H9 (cell line): ENCODE results near the gene GORASP1. TPM values are rescaled to one million over a fixed set of nuclear protein-coding genes. Genes with fewer than 3 reads are reported as not detected.

Experiments
- DNase-seq: peaks from one replicate; pipeline ENCODE4 v3.0.0-alpha.2; 2017
- H2AFZ ChIP-seq: one replicate; pipeline ENCODE4 v1.6.1; 2013; ENCODE audit warnings: mild to moderate bottlenecking, low read length, control low read depth, moderate library complexity
- H2AK5ac ChIP-seq: 2 replicates; pipeline ENCODE4 v1.6.1; 2013; ENCODE audit warnings: low read length, control low read depth, mixed read lengths; ENCODE audit not compliant: insufficient read length
- H2BK120ac ChIP-seq: one replicate; pipeline ENCODE4 v1.6.1; 2013; ENCODE audit warnings: low read depth, mild to moderate bottlenecking, low read length, control low read depth, inconsistent platforms; ENCODE audit not compliant: poor library complexity, severe bottlenecking
- H2BK12ac ChIP-seq: 2 replicates; pipeline ENCODE4 v1.6.1; 2013; ENCODE audit warnings: low read length, control low read depth, mixed read lengths, low read depth; ENCODE audit not compliant: insufficient read length
- H2BK15ac ChIP-seq: 2 replicates; pipeline ENCODE4 v1.6.1; 2013; ENCODE audit warnings: low read depth, low read length, control low read depth
- H2BK20ac ChIP-seq: one replicate; pipeline ENCODE4 v1.6.1; 2013; ENCODE audit warnings: low read depth, mild to moderate bottlenecking, low read length, control low read depth, inconsistent platforms; ENCODE audit not compliant: poor library complexity, severe bottlenecking
- H2BK5ac ChIP-seq: 2 replicates; pipeline ENCODE4 v1.6.1; 2013; ENCODE audit warnings: low read length, control low read depth, mixed read lengths; ENCODE audit not compliant: insufficient read length
- H3K14ac ChIP-seq: 2 replicates; pipeline ENCODE4 v1.6.1; 2013; ENCODE audit warnings: low read length, control low read depth; ENCODE audit not compliant: insufficient read depth
- H3K18ac ChIP-seq: 2 replicates; pipeline ENCODE4 v1.6.1; 2013; ENCODE audit warnings: low read depth, mild to moderate bottlenecking, mixed read lengths, low read length, control low read depth; ENCODE audit not compliant: insufficient read length
- H3K23ac ChIP-seq: 2 replicates; pipeline ENCODE4 v1.6.1; 2013; ENCODE audit warnings: low read length, control low read depth, mixed read lengths, low read depth; ENCODE audit not compliant: insufficient read length
- H3K23me2 ChIP-seq: 2 replicates; pipeline ENCODE4 v1.6.1; 2013; ENCODE audit warnings: low read depth, mild to moderate bottlenecking, mixed read lengths, low read length, control low read depth; ENCODE audit not compliant: insufficient read length, poor library complexity, severe bottlenecking
- H3K27ac ChIP-seq: 2 replicates; pipeline ENCODE4 v1.5.1; 2013; ENCODE audit warnings: low read length, control low read depth, mixed read lengths, low read depth; ENCODE audit not compliant: insufficient read length
- H3K27me3 ChIP-seq: 2 replicates; pipeline ENCODE4 v1.6.1; 2013; ENCODE audit warnings: low read length, control low read depth, inconsistent platforms; ENCODE audit not compliant: insufficient read depth
- H3K4ac ChIP-seq: 2 replicates; pipeline ENCODE4 v1.6.1; 2013; ENCODE audit warnings: low read depth, mild to moderate bottlenecking, control low read depth, inconsistent platforms, low read length, moderate library complexity
- H3K4me1 ChIP-seq: 2 replicates; pipeline ENCODE4 v1.6.1; 2013; ENCODE audit warnings: low read length, control low read depth, inconsistent platforms; ENCODE audit not compliant: insufficient read depth
- H3K4me2 ChIP-seq: 2 replicates; pipeline ENCODE4 v1.6.1; 2013; ENCODE audit warnings: low read length, control low read depth, mixed read lengths; ENCODE audit not compliant: insufficient read length, insufficient read depth
- H3K56ac ChIP-seq: 2 replicates; pipeline ENCODE4 v1.6.1; 2013; ENCODE audit warnings: low read depth, mild to moderate bottlenecking, mixed read lengths, low read length, control low read depth; ENCODE audit not compliant: insufficient read length
- H3K79me1 ChIP-seq: 2 replicates; pipeline ENCODE4 v1.6.1; 2013; ENCODE audit warnings: low read depth, mild to moderate bottlenecking, moderate library complexity, low read length, control low read depth, inconsistent platforms; ENCODE audit not compliant: insufficient read depth, poor library complexity, severe bottlenecking
- H3K79me2 ChIP-seq: 2 replicates; pipeline ENCODE4 v1.6.1; 2013; ENCODE audit warnings: low read length, control low read depth, inconsistent platforms; ENCODE audit not compliant: insufficient read depth
- H3K9ac ChIP-seq: 2 replicates; pipeline ENCODE4 v1.6.1; 2013; ENCODE audit warnings: low read length, control low read depth, mixed read lengths; ENCODE audit not compliant: insufficient read length; ENCODE audit errors: extremely low read depth
- H3K9me3 ChIP-seq: one replicate; pipeline ENCODE4 v1.6.1; 2013; ENCODE audit warnings: low read depth, low read length, inconsistent platforms; ENCODE audit not compliant: control insufficient read depth
- H3T11ph ChIP-seq: one replicate; pipeline ENCODE4 v1.6.1; 2013; ENCODE audit warnings: mild to moderate bottlenecking, low read length, control low read depth, inconsistent platforms
- H4K20me1 ChIP-seq: one replicate; pipeline ENCODE4 v1.6.1; 2013; ENCODE audit not compliant: control insufficient read depth, insufficient read length, insufficient read depth
- H4K5ac ChIP-seq: 2 replicates; pipeline ENCODE4 v1.6.1; 2013; ENCODE audit warnings: low read depth, mild to moderate bottlenecking, mixed read lengths, low read length, control low read depth; ENCODE audit not compliant: insufficient read length
- H4K8ac ChIP-seq: replicated peaks from 2 replicates; pipeline ENCODE4 v1.6.1; 2013; ENCODE audit warnings: low read length, control low read depth, mixed read lengths, low read depth; ENCODE audit not compliant: insufficient read length
- H4K91ac ChIP-seq: 2 replicates; pipeline ENCODE4 v1.6.1; 2013; ENCODE audit warnings: low read depth, mild to moderate bottlenecking, moderate library complexity, mixed read lengths, low read length, control low read depth; ENCODE audit not compliant: insufficient read length
- H3K27ac Mint-ChIP-seq, 3 experiments: 2 replicates in 2 of 3; 3 replicates in 1 of 3; pipeline ENCODE4 v1.8.0; 2020 to 2021; ENCODE audit warnings: mixed read lengths in 3 of 3, mild to moderate bottlenecking in 1 of 3, moderate library complexity in 1 of 3
- H3K27me3 Mint-ChIP-seq: 2 replicates; pipeline ENCODE4 v1.8.0; 2021; ENCODE audit warnings: low read depth, mild to moderate bottlenecking, moderate library complexity, mixed read lengths
- H3K36me3 Mint-ChIP-seq, 3 experiments: 2 replicates in 2 of 3; 3 replicates in 1 of 3; pipeline ENCODE4 v1.8.0; 2020 to 2021; ENCODE audit warnings: low read depth in 3 of 3, mixed read lengths in 3 of 3; ENCODE audit not compliant: insufficient read depth in 1 of 3
- H3K4me1 Mint-ChIP-seq, 2 experiments: 2 replicates each; pipeline ENCODE4 v1.8.0; 2020; ENCODE audit warnings: mixed read lengths in 2 of 2
- H3K4me3 Mint-ChIP-seq, 2 experiments: 2 replicates in 1 of 2; 3 replicates in 1 of 2; pipeline ENCODE4 v1.8.0; 2020 to 2021; ENCODE audit warnings: mild to moderate bottlenecking in 2 of 2, mixed read lengths in 2 of 2, moderate library complexity in 1 of 2
- H3K9me3 Mint-ChIP-seq, 2 experiments: 2 replicates in 1 of 2; 3 replicates in 1 of 2; pipeline ENCODE4 v1.8.0; 2020; ENCODE audit warnings: mild to moderate bottlenecking in 2 of 2, mixed read lengths in 2 of 2, moderate library complexity in 1 of 2
- WGBS: extraction: QIAGEN DNeasy Blood & Tissue Kit; methylation state at CpG from one replicate; pipeline ENCODE4 v1.1.7; 2013; ENCODE audit warnings: missing lambda C conversion rate, low lambda C conversion rate, mixed read lengths; ENCODE audit not compliant: insufficient read length; ENCODE audit errors: extremely low coverage; 5-methylcytosine and 5-hydroxymethylcytosine counted together
- total RNA-seq: library from RNA; stranded (reverse); gene quantifications from 2 replicates; pipeline ENCODE4 v1.2.1, GENCODE V29; 2021
- TF ChIP-seq, protein P1 (sequence below): fragments of 200-600 bp; sonication (generic); conservative IDR thresholded peaks from 3 replicates; pipeline ENCODE4 v1.8.0; 2021; ENCODE audit warnings: antibody characterized with exemption, mild to moderate bottlenecking

The GORASP1 gene
- total RNA-seq, 1 experiment from 2014 or later = 37.4 TPM

DNA sequence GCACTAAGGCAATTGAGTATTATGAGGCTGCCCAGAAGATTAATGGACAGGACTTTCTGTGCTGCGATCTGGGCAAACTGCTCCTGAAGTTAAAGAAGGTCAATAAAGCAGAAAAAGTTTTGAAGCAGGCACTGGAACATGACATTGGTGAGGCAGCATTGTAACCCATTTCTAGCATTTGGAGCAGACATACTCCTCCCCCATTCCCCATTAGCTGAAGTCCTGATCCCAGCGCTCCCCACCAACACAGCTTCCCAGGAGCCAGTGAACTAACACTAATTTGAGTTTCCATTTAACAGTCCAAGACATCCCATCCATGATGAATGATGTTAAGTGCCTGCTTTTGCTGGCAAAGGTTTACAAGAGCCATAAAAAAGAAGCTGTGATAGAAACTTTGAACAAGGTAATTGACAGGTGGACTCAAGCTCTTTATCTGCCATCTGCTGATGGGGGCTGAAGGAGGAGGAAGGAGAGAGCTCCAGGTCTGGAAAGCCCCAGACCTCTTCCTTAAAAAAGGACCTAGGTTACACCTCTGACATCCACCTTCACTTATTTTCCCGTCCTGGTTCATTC, 23.4 kb upstream of the GORASP1 start:
- H3K9me3 Mint-ChIP-seq = no peaks in the 10 kb centered on the region
- H3T11ph ChIP-seq = no peak overlapping the region
- H3K56ac ChIP-seq = no peak overlapping the region
- no peak overlapping the region for H3K9ac ChIP-seq
- no peaks in the 10 kb centered on the region for H3K23me2 ChIP-seq
- TF ChIP-seq, protein P1, sequence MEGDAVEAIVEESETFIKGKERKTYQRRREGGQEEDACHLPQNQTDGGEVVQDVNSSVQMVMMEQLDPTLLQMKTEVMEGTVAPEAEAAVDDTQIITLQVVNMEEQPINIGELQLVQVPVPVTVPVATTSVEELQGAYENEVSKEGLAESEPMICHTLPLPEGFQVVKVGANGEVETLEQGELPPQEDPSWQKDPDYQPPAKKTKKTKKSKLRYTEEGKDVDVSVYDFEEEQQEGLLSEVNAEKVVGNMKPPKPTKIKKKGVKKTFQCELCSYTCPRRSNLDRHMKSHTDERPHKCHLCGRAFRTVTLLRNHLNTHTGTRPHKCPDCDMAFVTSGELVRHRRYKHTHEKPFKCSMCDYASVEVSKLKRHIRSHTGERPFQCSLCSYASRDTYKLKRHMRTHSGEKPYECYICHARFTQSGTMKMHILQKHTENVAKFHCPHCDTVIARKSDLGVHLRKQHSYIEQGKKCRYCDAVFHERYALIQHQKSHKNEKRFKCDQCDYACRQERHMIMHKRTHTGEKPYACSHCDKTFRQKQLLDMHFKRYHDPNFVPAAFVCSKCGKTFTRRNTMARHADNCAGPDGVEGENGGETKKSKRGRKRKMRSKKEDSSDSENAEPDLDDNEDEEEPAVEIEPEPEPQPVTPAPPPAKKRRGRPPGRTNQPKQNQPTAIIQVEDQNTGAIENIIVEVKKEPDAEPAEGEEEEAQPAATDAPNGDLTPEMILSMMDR = no peak
- no peaks in the 10 kb centered on the region; the same call in 1 of the 2 replicates for H3K4me1 ChIP-seq
- H3K14ac ChIP-seq = no peak overlapping the region
- no CpG with 5 or more reads among the region's 3 CpGs for WGBS
- H3K18ac ChIP-seq = no peak overlapping the region
- H2BK15ac ChIP-seq = no peak overlapping the region
- H3K27ac ChIP-seq = no peak overlapping the region
- no peak overlapping the region for H2BK120ac ChIP-seq
- no peak overlapping the region for H2AFZ ChIP-seq
- H4K5ac ChIP-seq = no peak overlapping the region
- H2BK20ac ChIP-seq = no peak overlapping the region
- peaks cover 10 to 15% of the 10 kb centered on the region in 2 experiments for H3K4me1 Mint-ChIP-seq
- no peak overlapping the region for H4K91ac ChIP-seq
- no peak overlapping the region for H2BK12ac ChIP-seq
- no peak overlapping the region for H3K27ac Mint-ChIP-seq
- H3K4me2 ChIP-seq = no peak overlapping the region
- no peaks in the 10 kb centered on the region for H3K36me3 Mint-ChIP-seq
- H2BK5ac ChIP-seq = no peak overlapping the region
- DNase-seq = no peak
- no peaks in the 10 kb centered on the region for H3K79me1 ChIP-seq
- peaks cover 2% of the 10 kb centered on the region for H4K20me1 ChIP-seq
- H3K9me3 ChIP-seq = no peaks in the 10 kb centered on the region
- H3K27me3 Mint-ChIP-seq = no peaks in the 10 kb centered on the region
- H3K27me3 ChIP-seq = no peaks in the 10 kb centered on the region
- H3K4me3 Mint-ChIP-seq = no peak overlapping the region
- no peak overlapping the region for H4K8ac ChIP-seq
- no peak overlapping the region for H3K4ac ChIP-seq
- H3K23ac ChIP-seq = no peak overlapping the region
- H3K79me2 ChIP-seq = no peaks in the 10 kb centered on the region
- no peak overlapping the region for H2AK5ac ChIP-seq
